Prostate gland (tissue), 2 donors: Measurements from ENCODE around the gene APOBEC4. TPM values are rescaled to one million over a fixed set of nuclear protein-coding genes. Genes with fewer than 3 reads are reported as not detected.

Source experiments
- DNase-seq: peaks from one replicate; pipeline ENCODE4 v3.0.0-alpha.2; 2019; ENCODE audit warnings: low spot score
- H3K27ac ChIP-seq, 2 donors: fragments of 200-600 bp; sonication (generic); 2 replicates each; pipeline ENCODE4 v1.5.1; 2017 to 2019
- H3K27me3 ChIP-seq: fragments of 200-600 bp; sonication (generic); replicated peaks from 2 replicates; pipeline ENCODE4 v1.5.1; 2019; ENCODE audit not compliant: insufficient read depth
- H3K36me3 ChIP-seq, 2 donors: fragments of 200-600 bp; sonication (generic); 1 replicate in 1 of 2; 2 replicates in 1 of 2; pipeline versions ENCODE4 v1.5.1 to v1.8.1; 2017 to 2019
- H3K4me1 ChIP-seq: fragments of 200-600 bp; sonication (generic); replicated peaks from 2 replicates; pipeline ENCODE4 v1.5.1; 2019
- H3K4me3 ChIP-seq, 2 donors: fragments of 200-600 bp; sonication (generic); 2 replicates each; pipeline ENCODE4 v1.5.1; 2017 to 2019
- H3K9me3 ChIP-seq: fragments of 200-600 bp; sonication (generic); 2 replicates; pipeline ENCODE4 v1.5.1; 2017
- POLR2A ChIP-seq: fragments of 450-650 bp; IDR thresholded peaks from one replicate; pipeline ENCODE4 v1.6.1; 2016; ENCODE audit warnings: antibody characterized with exemption, mild to moderate bottlenecking
- POLR2AphosphoS5 ChIP-seq: sonication (generic); formaldehyde crosslinking; IDR thresholded peaks from one replicate; pipeline ENCODE4 v1.6.1; 2017; ENCODE audit warnings: antibody characterized with exemption
- WGBS: methylation state at CpG from one replicate; pipeline ENCODE4 v1.1.5; 2018; 5-methylcytosine and 5-hydroxymethylcytosine counted together
- intact Hi-C: fragments of 100-400 bp; cut with DNase I; formaldehyde crosslinking; loops from one replicate; pipeline ENCODE4 v1.14.2; 2022
- total RNA-seq, 2 donors: library from RNA; depleted of rRNA; stranded (reverse); fragments of >200 nt; gene quantifications; one replicate each; pipeline ENCODE4 v1.1.0, GENCODE V29; 2016
- TF ChIP-seq, protein P1 (sequence below), 4 experiments: fragments of 200-600 bp in 2 of 4; fragments of 450-650 bp in 2 of 4; sonication (generic) in 2 of 4; IDR thresholded peaks; 1 replicate in 3 of 4; 2 replicates in 1 of 4; pipeline ENCODE4 v1.5.1; 2016 to 2019; ENCODE audit warnings: antibody characterized with exemption in 4 of 4, mild to moderate bottlenecking in 2 of 4, moderate library complexity in 2 of 4

The APOBEC4 gene
- total RNA-seq, 2 donors from 2014 or later = 0.34 TPM; not detected in 1

DNA sequence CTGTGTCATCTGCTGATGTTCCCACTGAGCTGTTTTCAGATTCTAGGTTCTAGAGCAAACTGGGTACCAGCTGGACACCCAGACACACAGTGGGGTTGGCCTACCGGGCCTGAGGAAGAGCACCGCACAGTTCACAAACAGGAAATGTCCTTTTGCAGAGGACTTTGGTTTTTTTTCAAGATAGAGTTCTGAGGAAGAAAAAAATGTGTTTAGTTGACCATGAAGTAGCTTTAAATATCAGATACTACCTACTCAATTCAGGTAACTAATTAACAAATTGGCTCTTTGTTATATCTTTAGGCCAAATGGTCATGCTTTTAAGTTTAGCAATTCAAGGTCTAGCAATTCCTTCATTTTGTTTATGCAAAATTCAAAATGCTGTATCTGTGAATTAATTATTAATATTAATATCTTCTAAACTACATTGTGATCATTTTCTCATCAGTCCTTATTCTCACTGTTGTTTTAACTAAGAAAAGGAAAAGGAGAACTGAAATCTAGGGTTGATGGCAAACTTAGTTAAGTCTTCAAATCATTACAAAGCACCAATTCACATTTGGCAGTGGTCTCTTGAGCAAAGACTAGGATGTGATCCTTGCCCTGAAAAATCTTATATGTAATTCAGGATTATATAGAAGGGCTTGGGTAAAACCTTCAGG is 45.7 kb downstream of the APOBEC4 start:
- 83% methylated on average over 2 of the region's 2 CpGs for WGBS
- no peak overlapping the region for H3K4me3 ChIP-seq
- no peaks in the 10 kb centered on the region for H3K36me3 ChIP-seq
- no peaks in the 10 kb centered on the region for H3K4me1 ChIP-seq
- DNase-seq = no peak
- TF ChIP-seq POLR2A = no peak
- TF ChIP-seq, protein P1, sequence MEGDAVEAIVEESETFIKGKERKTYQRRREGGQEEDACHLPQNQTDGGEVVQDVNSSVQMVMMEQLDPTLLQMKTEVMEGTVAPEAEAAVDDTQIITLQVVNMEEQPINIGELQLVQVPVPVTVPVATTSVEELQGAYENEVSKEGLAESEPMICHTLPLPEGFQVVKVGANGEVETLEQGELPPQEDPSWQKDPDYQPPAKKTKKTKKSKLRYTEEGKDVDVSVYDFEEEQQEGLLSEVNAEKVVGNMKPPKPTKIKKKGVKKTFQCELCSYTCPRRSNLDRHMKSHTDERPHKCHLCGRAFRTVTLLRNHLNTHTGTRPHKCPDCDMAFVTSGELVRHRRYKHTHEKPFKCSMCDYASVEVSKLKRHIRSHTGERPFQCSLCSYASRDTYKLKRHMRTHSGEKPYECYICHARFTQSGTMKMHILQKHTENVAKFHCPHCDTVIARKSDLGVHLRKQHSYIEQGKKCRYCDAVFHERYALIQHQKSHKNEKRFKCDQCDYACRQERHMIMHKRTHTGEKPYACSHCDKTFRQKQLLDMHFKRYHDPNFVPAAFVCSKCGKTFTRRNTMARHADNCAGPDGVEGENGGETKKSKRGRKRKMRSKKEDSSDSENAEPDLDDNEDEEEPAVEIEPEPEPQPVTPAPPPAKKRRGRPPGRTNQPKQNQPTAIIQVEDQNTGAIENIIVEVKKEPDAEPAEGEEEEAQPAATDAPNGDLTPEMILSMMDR (IDR thresholded peaks at IDR 0.05) = no peak
- no peak for TF ChIP-seq POLR2AphosphoS5
- no peak overlapping the region for H3K27ac ChIP-seq
- intact Hi-C loops = loop anchor here (10.0 kb wide), 1 partner anchor 323 kb away; no protein-coding TSS in a partner anchor
- no peaks in the 10 kb centered on the region for H3K27me3 ChIP-seq
- no peaks in the 10 kb centered on the region for H3K9me3 ChIP-seq

- Histone ChIP-seq H3K4me1 (no peaks in the 10 kb centered on the region), H3K27me3 (no peaks in the 10 kb centered on the region), H3K4me3 (no peak overlapping the region), H3K36me3 (no peaks in the 10 kb centered on the region), H3K9me3 (no peaks in the 10 kb centered on the region), H3K27ac (no peak overlapping the region)
- TF ChIP-seq POLR2A (no peak), POLR2AphosphoS5 (no peak)
- TF ChIP-seq, protein P1 (IDR thresholded peaks at IDR 0.05) = no peak
- no peak for DNase-seq
- intact Hi-C loops = loop anchor here (10.0 kb wide), 1 partner anchor 321 kb away; no protein-coding TSS in a partner anchor
- WGBS = 86% methylated on average over 2 of the region's 2 CpGs
These were observed 47.2 kb downstream of the APOBEC4 start for GRCh38 chr1:183605904-183606303.

DNA sequence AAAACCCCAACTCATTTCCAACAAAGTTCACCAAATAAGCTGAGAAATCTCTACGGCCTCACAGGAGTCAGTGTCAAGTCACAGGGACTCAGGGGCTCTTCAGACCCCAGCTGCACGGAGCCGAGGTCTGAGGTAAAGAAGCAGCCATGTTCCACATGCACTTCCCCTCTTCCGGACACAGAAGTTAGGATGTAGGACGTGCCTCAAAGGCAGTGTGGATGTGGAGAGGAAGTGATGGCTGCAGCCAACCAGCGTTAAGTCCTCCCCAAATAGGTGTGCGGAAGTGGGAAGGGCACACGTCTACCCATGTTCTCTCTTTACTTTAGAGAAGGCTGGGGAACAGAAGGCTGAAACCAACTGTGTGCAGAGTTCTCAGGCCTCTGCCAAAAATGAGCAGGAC is 48.3 kb downstream of the APOBEC4 start:
- Histone ChIP-seq H3K4me1 (no peaks in the 10 kb centered on the region), H3K27ac (no peak overlapping the region), H3K36me3 (no peaks in the 10 kb centered on the region), H3K9me3 (no peaks in the 10 kb centered on the region), H3K4me3 (no peak overlapping the region), H3K27me3 (no peaks in the 10 kb centered on the region)
- no peak for DNase-seq
- intact Hi-C loops = loop anchor here (10.0 kb wide), 1 partner anchor 320 kb away; no protein-coding TSS in a partner anchor
- 92% methylated on average over 8 of the region's 8 CpGs for WGBS
- TF ChIP-seq, protein P1 (IDR thresholded peaks at IDR 0.05) = no peak
- TF ChIP-seq POLR2A = no peak
- no peak for TF ChIP-seq POLR2AphosphoS5

GRCh38 chr1:183604038-183604808 is 48.9 kb downstream of the APOBEC4 start:
- Histone ChIP-seq H3K4me1 (no peaks in the 10 kb centered on the region), H3K27me3 (no peaks in the 10 kb centered on the region), H3K9me3 (no peaks in the 10 kb centered on the region), H3K27ac (no peak overlapping the region), H3K4me3 (no peak overlapping the region), H3K36me3 (no peaks in the 10 kb centered on the region)
- intact Hi-C loops = loop anchor here (10.0 kb wide), 1 partner anchor 319 kb away; no protein-coding TSS in a partner anchor
- 75% methylated on average over 10 of the region's 10 CpGs for WGBS
- no peak for DNase-seq
- TF ChIP-seq, protein P1 (IDR thresholded peaks at IDR 0.05) = no peak
